ENCODE results near the gene PI16.
A peak's percentile ranks its signal among the peaks of the same experiment; 100 is the strongest.
"Not testable (repeated sequence)": the region's sequence is repeated elsewhere in the genome, so short reads cannot be mapped to it uniquely, and the experiment has no call there.

PI16 gene

GRCh38 chr6:36985808-36986703, 31.5 kb downstream of the PI16 start, which contains the start of gene MTCH1:
MTCH1 (minus strand) TSS chr6:36986196; CDS start chr6:36986173, 23 bp downstream.
- TF ChIP-seq CTCF (IDR thresholded peaks at IDR 0.05; ENCODE audit: insufficient read depth, low read depth, low read length, missing control alignments): no peak
- peak; percentile 95 for DNase-seq (ENCODE audit: low read depth)
- H3K4me3 ChIP-seq (ENCODE audit: low read depth, low read length): peak within 1 kb of the TSS; percentile 98

GRCh38 chr6:36986704-36987047, 32.1 kb downstream of the PI16 start:
- no peak for TF ChIP-seq CTCF (IDR thresholded peaks at IDR 0.05; ENCODE audit: insufficient read depth, low read depth, low read length, missing control alignments)
- DNase-seq (ENCODE audit: low read depth): no peak
- H3K4me3 ChIP-seq (ENCODE audit: low read depth, low read length): peak overlapping the region; percentile 98

GRCh38 chr6:36989264-36989663, 34.7 kb downstream of the PI16 start:
- no peak for TF ChIP-seq CTCF (IDR thresholded peaks at IDR 0.05; ENCODE audit: insufficient read depth, low read depth, low read length, missing control alignments)
- DNase-seq (ENCODE audit: low read depth): no peak
- no peak overlapping the region for H3K4me3 ChIP-seq (ENCODE audit: low read depth, low read length)

- not testable (repeated sequence) for H3K4me3 ChIP-seq (ENCODE audit: low read depth, low read length); DNase-seq (ENCODE audit: low read depth)
These were observed 35.9 kb downstream of the PI16 start for GRCh38 chr6:36990401-36990800.

- no peak for DNase-seq (ENCODE audit: low read depth)
- TF ChIP-seq CTCF (IDR thresholded peaks at IDR 0.05; ENCODE audit: insufficient read depth, low read depth, low read length, missing control alignments): no peak
- H3K4me3 ChIP-seq (ENCODE audit: low read depth, low read length): no peak overlapping the region
These were observed 43.5 kb downstream of the PI16 start for GRCh38 chr6:36997811-36998722.

GRCh38 chr6:36998723-36999038, 44.1 kb downstream of the PI16 start:
- no peak for DNase-seq (ENCODE audit: low read depth)
- no peak for TF ChIP-seq CTCF (IDR thresholded peaks at IDR 0.05; ENCODE audit: insufficient read depth, low read depth, low read length, missing control alignments)
- H3K4me3 ChIP-seq (ENCODE audit: low read depth, low read length): no peak overlapping the region

- no peak overlapping the region for H3K4me3 ChIP-seq (ENCODE audit: low read depth, low read length)
- TF ChIP-seq CTCF (IDR thresholded peaks at IDR 0.05; ENCODE audit: insufficient read depth, low read depth, low read length, missing control alignments): no peak
- DNase-seq (ENCODE audit: low read depth): no peak
These were observed 44.7 kb downstream of the PI16 start for GRCh38 chr6:36999061-36999750.

Data from GM12865 (cell line).